Body of pancreas (tissue), 4 donors: ENCODE results near the gene STX11. TPM values are rescaled to one million over a fixed set of nuclear protein-coding genes. Genes with fewer than 3 reads are reported as not detected.

ENCODE experiments used
- ATAC-seq: fragments of 150-250 bp; one replicate; pipeline ENCODE4 v1.9.1; 2016
- DNase-seq, 4 donors: peaks; one replicate each; pipeline ENCODE4 v3.0.0-alpha.2; 2019
- H3K27ac ChIP-seq, 4 donors: fragments of 200-600 bp; sonication (generic); 1 replicate in 3 of 4; 2 replicates in 1 of 4; pipeline versions ENCODE4 v1.5.1 to v1.6.1; 2016 to 2019; ENCODE audit warnings: mild to moderate bottlenecking in 1 of 4, mixed read lengths in 1 of 4, moderate library complexity in 1 of 4
- H3K27me3 ChIP-seq, 2 donors: fragments of 200-600 bp; sonication (generic); one replicate each; pipeline ENCODE4 v1.6.0; 2016; ENCODE audit warnings: mild to moderate bottlenecking in 1 of 2
- H3K36me3 ChIP-seq, 2 donors: fragments of 200-600 bp; sonication (generic); replicated peaks in 1 of 2; 2 replicates each; pipeline ENCODE4 v1.5.1; 2016; ENCODE audit warnings: low read depth in 2 of 2; ENCODE audit not compliant: insufficient read depth in 1 of 2
- H3K4me1 ChIP-seq: fragments of 200-600 bp; sonication (generic); one replicate; pipeline ENCODE4 v1.6.0; 2016
- H3K4me3 ChIP-seq, 2 donors: fragments of 200-600 bp; sonication (generic); 1 replicate in 1 of 2; 2 replicates in 1 of 2; pipeline ENCODE4 v1.5.1; 2016 to 2019
- H3K9me3 ChIP-seq, 3 donors: fragments of 200-600 bp; sonication (generic); 1 replicate in 2 of 3; 2 replicates in 1 of 3; pipeline ENCODE4 v1.5.1; 2016
- CTCF ChIP-seq, 7 experiments: fragments of 450-650 bp in 4 of 7; fragments of 200-600 bp in 3 of 7; sonication (generic) in 3 of 7; IDR thresholded peaks; one replicate each; pipeline ENCODE4 v1.5.1; 2016 to 2019; ENCODE audit warnings: antibody characterized with exemption in 7 of 7
- POLR2A ChIP-seq, 3 donors: fragments of 450-650 bp; IDR thresholded peaks; one replicate each; pipeline ENCODE4 v1.6.1; 2016; ENCODE audit warnings: antibody characterized with exemption in 3 of 3, mild to moderate bottlenecking in 2 of 3
- WGBS, 2 donors: methylation state at CpG; one replicate each; pipeline ENCODE4 v1.1.5; 2017; 5-methylcytosine and 5-hydroxymethylcytosine counted together
- intact Hi-C: fragments of 100-400 bp; cut with DNase I; formaldehyde crosslinking; loops from one replicate; pipeline ENCODE4 v1.15.1; 2023
- total RNA-seq, 2 donors: library from RNA; depleted of rRNA; stranded (reverse); fragments of >200 nt; gene quantifications; one replicate each; pipeline ENCODE4 v1.1.0, GENCODE V29; 2016

STX11 gene
- total RNA-seq, 2 donors from 2014 or later, result 4.4 to 7.6 TPM

- no peak overlapping the region for H3K27ac ChIP-seq
- no peaks in the 10 kb centered on the region for H3K4me1 ChIP-seq
- WGBS, 2 donors, result 75 to 78% methylated on average over 4 of the region's 4 CpGs
- no peak overlapping the region for H3K4me3 ChIP-seq
- DNase-seq, result no peak
- TF ChIP-seq POLR2A (IDR thresholded peaks at IDR 0.05) (no peak), CTCF (IDR thresholded peaks at IDR 0.05) (no peak)
- H3K36me3 ChIP-seq, result no peaks in the 10 kb centered on the region
- no peaks in the 10 kb centered on the region for H3K27me3 ChIP-seq
- no peak for ATAC-seq
- intact Hi-C loops, result no loop called here
- H3K9me3 ChIP-seq, result no peaks in the 10 kb centered on the region
These were observed 11.8 kb upstream of the STX11 start for GRCh38 chr6:144138542-144138941.

GRCh38 chr6:144139817-144140216, 10.5 kb upstream of the STX11 start:
- intact Hi-C loops, result no loop called here
- H3K27ac ChIP-seq, result no peak overlapping the region
- ATAC-seq (no peak), DNase-seq (no peak)
- no peaks in the 10 kb centered on the region for H3K4me1 ChIP-seq
- H3K36me3 ChIP-seq, result no peaks in the 10 kb centered on the region
- no peak overlapping the region for H3K4me3 ChIP-seq
- no peak for TF ChIP-seq CTCF (IDR thresholded peaks at IDR 0.05)
- TF ChIP-seq POLR2A (IDR thresholded peaks at IDR 0.05), result no peak
- WGBS, 2 donors, result 74 to 87% methylated on average over 3 of the region's 3 CpGs
- H3K9me3 ChIP-seq, result no peaks in the 10 kb centered on the region
- H3K27me3 ChIP-seq, result no peaks in the 10 kb centered on the region

- TF ChIP-seq CTCF (IDR thresholded peaks at IDR 0.05) (no peak), POLR2A (IDR thresholded peaks at IDR 0.05) (no peak)
- H3K4me1 ChIP-seq, result no peaks in the 10 kb centered on the region
- ATAC-seq, result no peak
- H3K4me3 ChIP-seq, result no peak overlapping the region
- H3K27ac ChIP-seq, result no peak overlapping the region
- intact Hi-C loops, result no loop called here
- no peak for DNase-seq
- no peaks in the 10 kb centered on the region for H3K9me3 ChIP-seq
- 68 to 84% methylated on average over 2 of the region's 2 CpGs for WGBS, 2 donors
- no peaks in the 10 kb centered on the region for H3K27me3 ChIP-seq
- no peaks in the 10 kb centered on the region for H3K36me3 ChIP-seq
These were observed 9.4 kb upstream of the STX11 start for GRCh38 chr6:144140867-144141266.

- no peaks in the 10 kb centered on the region for H3K36me3 ChIP-seq
- intact Hi-C loops, result no loop called here
These were observed 8.8 kb upstream of the STX11 start for GRCh38 chr6:144141470-144141869.

More at GRCh38 chr6:144141470-144141869, 8.8 kb upstream of the STX11 start:
- DNase-seq (no peak), ATAC-seq (no peak)
- WGBS, 2 donors, result 71 to 73% methylated on average over 2 of the region's 2 CpGs
- Histone ChIP-seq H3K27me3 (no peaks in the 10 kb centered on the region), H3K4me3 (no peak overlapping the region), H3K4me1 (no peaks in the 10 kb centered on the region), H3K9me3 (no peaks in the 10 kb centered on the region), H3K27ac (no peak overlapping the region)
- TF ChIP-seq CTCF (IDR thresholded peaks at IDR 0.05), result no peak
- no peak for TF ChIP-seq POLR2A (IDR thresholded peaks at IDR 0.05)
